GM12874 (cell line): Measurements from ENCODE around the gene EPB41.

Experiments used
- TF ChIP-seq, protein P1 (sequence below): IDR thresholded peaks from 2 replicates; pipeline ENCODE4 v1.5.1; 2011; ENCODE audit warnings: low read depth, mild to moderate bottlenecking, control low read depth, low read length, moderate library complexity; ENCODE audit not compliant: insufficient read depth

Gene EPB41

DNA sequence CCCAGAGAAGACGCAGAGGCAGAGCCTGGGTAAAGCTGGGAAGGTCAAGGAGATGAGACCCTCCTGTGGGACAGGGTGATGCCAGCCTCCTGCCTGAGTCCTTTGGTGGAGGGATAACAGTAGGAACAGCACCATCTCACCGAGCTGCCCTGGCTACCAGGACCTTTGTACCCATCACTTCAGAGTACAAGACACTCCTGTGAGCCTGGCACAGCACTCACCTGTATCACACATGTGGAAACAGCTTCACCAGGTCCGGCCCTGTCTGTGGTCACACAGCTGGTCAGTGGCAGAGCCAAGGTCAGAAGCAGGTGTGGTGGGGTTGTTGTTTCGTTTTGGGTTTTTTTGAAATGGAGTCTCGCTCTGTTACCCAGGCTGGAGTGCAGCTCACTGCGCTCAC, 214.4 kb downstream of the EPB41 start:
- TF ChIP-seq, protein P1, sequence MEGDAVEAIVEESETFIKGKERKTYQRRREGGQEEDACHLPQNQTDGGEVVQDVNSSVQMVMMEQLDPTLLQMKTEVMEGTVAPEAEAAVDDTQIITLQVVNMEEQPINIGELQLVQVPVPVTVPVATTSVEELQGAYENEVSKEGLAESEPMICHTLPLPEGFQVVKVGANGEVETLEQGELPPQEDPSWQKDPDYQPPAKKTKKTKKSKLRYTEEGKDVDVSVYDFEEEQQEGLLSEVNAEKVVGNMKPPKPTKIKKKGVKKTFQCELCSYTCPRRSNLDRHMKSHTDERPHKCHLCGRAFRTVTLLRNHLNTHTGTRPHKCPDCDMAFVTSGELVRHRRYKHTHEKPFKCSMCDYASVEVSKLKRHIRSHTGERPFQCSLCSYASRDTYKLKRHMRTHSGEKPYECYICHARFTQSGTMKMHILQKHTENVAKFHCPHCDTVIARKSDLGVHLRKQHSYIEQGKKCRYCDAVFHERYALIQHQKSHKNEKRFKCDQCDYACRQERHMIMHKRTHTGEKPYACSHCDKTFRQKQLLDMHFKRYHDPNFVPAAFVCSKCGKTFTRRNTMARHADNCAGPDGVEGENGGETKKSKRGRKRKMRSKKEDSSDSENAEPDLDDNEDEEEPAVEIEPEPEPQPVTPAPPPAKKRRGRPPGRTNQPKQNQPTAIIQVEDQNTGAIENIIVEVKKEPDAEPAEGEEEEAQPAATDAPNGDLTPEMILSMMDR = no peak

DNA sequence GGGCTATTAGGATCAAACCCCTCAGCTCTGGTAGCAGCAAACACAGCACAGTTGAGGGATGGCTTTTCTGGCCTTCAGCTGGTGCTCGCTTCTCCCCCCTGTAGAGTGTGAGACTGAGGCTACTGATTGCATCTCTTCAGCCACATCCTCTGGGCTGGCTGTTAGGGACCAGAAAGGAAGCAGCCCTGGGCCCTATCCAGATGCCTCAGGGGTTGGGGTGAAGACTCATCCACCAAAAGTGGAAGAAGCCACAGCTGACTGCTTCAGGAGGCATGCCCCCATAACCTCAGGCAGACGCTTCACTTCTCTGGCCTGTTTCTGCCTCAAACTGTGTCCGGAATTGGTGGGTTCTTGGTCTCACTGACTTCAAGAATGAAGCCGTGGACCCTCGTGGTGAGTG, 215.5 kb downstream of the EPB41 start:
- TF ChIP-seq, protein P1 = no peak

DNA sequence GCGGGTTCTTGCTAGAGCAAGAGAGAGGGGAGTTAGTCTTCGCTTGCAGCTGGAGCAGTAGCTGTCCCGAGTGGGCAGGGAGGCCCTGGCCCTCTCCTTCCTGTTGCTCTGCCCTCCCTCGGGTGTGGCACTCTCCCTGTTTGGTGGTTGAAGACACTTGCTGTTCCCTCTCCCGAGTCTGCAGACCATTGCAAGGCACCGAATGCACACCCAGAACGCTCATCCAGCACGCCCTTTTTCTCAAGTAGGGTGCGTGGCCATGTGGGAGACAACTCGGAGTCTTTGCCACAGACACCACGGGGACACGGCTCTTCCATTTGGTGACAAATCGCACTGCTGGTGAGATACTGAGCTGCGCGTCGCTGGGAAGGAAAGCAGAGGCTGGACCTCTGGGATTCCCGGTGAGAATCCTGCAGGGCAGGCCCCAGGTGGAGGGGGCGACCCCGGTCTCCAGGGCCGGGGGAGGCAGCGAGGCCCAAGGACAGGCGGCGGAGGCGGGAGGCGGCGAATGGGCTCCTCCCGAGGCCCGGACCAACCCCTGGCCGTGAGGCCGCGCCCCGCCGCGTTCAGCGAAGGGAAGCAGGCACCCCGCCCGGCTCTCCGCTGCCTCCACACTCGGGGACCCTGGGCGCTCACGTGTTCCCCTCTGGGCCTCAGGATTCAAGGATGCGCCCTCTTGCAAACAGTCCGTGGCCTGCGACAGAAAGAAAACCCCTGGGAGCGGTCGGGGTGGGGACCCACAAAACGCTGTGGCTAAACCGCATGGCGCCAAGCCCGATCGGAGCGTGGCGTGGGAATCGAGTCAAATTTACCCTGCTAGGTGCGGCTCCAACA, 219.7 kb downstream of the EPB41 start:
- TF ChIP-seq, protein P1 = no peak

DNA sequence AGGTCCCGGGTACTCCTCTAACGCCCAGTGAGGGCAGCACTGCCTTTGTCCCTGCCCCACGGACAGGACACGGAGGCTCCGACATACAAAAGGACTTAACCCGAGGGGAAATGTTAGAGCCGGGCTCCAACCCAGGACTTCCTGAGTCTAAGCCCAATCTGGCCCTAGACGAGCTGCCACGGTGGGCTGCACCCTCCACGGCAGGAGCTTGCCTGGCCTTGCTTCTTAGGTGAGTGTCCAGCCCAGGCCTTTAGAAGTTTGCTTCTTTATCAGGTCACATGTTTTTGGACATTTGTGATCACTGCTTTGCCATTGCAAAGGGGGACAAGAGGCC, 220.3 kb downstream of the EPB41 start:
- TF ChIP-seq, protein P1 = no peak

DNA sequence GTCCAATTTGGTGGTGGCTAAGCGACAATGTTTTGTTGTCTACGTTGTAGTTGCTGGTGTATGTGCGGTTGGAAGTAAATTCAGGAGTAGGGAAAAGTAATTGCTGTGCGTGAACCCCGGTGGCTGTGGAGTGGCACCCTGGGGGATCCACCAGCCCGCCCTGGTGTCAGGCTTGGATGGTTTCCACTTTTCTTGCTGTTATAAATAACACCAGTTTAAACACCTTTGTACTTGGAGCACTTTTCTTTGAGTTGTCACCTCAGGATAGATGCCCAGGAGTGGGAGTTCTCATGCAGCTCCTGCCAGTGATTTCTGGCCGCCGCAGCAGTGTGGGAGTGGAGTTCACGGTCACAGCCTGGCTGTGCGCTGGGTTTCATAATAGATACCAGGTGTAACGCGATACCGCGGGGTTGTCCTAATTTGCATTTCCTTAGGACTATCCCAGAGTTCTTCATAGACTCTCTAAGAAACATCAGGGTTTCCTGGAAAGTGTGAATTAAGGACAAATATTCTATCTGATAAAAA, 222.1 kb downstream of the EPB41 start:
- TF ChIP-seq, protein P1 = no peak

DNA sequence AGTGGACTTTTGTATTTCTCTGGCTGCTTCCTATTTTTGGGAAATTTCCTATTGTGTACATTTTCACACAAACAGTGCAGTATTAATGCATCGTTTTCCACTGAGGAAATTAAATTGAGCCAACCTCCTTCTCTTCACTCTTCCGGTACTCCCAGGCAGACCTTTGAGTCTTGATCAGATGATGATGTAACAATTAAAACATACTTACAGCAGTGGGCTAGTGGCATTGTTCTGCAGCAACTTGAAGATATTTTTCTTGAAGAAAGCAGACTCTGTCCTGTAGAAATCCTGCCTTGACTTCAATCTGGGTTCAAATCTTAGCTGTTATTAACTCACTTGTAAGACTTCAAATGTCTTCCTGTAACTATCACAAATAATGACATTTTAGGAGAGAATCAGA, 228.3 kb downstream of the EPB41 start:
- TF ChIP-seq, protein P1 = no peak

DNA sequence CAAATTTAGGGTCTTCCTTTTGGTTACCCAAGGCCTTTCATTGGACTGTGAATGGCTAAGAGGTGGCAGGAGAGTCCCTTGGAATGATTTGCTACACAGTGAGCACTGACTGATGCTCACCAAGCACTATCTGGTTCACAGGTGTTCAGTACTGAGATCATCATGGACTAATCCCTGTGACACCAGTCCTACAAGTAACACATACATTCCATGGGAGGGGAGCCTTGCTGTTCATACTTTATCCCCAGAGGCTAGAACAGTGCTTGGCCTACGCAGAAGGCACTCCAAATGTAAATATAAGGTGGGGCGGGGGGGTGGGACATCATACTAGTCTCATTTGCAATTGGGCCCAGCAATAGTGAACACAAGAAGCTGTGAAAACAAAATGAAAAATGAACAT, 229.8 kb downstream of the EPB41 start:
- TF ChIP-seq, protein P1 = no peak
